HFF-Myc (cell line): ENCODE data around the gene CDK11B.

Experiments
- DNase-seq: peaks from one replicate; pipeline ENCODE4 v3.0.0-alpha.2; 2011; ENCODE audit warnings: low read depth; ENCODE audit errors: extremely low read depth
- H3K4me3 ChIP-seq: replicated peaks from 2 replicates; pipeline ENCODE4 v1.5.1; 2011; ENCODE audit warnings: low read depth, mild to moderate bottlenecking, control low read depth, low read length
- CTCF ChIP-seq: IDR thresholded peaks from 2 replicates; pipeline ENCODE4 v1.5.1; 2012; ENCODE audit warnings: mild to moderate bottlenecking, low read depth, low read length, control low read depth; ENCODE audit errors: missing control alignments

CDK11B gene

GRCh38 chr1:1617925-1618324, 40.9 kb downstream of the CDK11B start:
- no peak for DNase-seq
- no peak for TF ChIP-seq CTCF
- H3K4me3 ChIP-seq: no peak overlapping the region

GRCh38 chr1:1617516-1617915, 41.3 kb downstream of the CDK11B start:
- no peak overlapping the region for H3K4me3 ChIP-seq
- no peak for DNase-seq
- TF ChIP-seq CTCF: no peak

DNA sequence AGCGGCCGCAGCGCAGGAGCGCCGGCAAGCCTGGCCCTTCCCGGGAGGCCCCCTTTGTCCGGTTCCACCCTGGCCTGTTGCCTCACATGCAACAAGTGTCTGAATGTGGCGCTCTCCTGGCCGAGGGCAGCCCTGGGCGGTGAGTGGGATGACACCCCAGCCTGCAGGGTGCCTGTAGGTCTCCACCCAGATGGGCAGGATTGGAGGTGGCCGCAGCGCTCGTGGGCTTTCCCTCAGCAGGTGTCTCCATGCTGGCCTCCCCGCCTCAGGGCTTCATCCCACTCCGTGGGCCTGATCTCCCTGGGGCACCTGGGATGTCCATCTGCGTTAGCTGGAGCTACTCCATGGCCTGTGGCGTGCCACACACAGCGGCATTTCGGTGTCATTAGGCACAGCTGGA, 42.0 kb downstream of the CDK11B start:
- no peak for DNase-seq
- TF ChIP-seq CTCF: no peak
- peak overlapping the region; percentile 77 for H3K4me3 ChIP-seq

DNA sequence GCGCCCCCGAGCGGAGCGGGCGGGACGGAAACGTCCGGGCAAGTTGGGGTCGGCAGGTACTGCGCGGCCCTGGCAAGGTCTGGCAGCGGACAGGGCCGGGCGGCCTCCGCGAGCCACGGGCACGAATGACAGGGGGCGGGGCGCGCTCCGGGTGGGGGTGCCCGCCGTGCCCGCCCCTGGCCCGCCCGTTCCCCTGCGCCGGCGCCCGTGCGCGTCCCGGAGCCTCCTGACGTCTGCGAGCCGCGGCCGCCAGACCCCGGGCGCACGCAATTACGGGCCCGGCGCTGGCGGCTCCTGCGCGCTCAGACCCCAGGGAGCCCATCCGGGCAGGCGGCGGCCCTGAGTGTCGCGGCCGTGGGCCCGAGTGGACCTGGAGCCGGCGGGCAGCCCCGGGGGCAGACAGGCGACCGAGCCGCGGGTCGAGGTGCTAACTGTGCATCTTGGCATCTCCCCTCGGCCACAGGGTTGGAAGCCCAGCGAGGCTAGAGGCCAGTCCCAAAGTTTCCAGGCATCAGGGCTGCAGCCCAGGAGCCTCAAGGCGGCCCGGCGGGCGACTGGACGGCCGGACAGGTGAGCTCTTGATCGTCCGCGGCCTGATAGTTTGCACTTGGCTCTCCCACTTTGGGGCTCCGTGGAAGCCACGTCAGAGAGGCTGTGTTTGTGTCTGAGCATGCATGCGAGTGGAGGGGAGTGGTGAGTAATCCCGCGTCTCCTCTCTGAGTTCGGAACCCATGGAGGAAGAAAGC, 42.6 kb downstream of the CDK11B start:
- no peak for TF ChIP-seq CTCF

DNA sequence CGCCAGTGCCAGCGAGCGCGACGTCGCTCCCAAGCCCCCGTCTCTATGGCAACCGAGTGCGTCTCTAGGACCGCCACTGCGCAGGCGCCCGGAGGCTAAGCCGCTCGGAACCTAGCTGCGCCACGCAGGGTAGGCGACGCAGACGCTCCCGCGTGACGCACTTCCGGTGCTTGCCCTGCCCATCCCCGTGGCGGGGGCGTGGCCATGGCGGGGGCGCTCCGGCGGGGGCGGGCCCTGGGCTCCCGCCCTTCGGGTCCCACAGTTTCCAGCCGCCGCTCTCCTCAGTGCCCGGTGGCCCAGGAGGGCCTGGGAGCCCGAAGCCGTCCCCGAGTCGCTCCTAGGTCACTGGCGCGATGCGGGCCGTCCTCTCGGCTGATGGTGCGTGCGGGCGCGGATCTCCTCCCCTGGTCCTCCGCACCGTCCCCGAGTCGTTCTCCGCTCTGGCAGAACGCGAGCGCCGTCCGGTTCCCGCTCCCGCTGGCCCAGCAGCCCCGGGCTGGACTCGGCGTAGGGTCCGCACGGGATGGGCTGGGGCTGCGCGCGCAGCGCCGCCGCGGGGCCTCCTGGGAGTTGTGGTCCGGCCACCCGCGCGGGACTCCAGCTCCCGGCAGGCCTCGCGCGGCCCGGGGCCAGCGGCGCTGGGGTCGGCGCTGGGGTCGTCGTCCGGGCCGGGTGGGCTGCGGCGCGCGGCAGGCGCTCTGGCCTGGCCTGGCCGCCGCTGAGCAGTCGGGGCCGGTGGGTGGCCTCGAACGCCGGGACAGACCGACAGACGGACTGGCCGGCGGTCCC, 43.4 kb downstream of the CDK11B start, which contains the start of gene MIB2:
TSS of gene MIB2 (plus strand) at position 245 of the 789 bp plus-strand sequence. CDS start 7,953 bp downstream, outside the sequence.
- peak; percentile 83 for DNase-seq
- peak within 1 kb of the TSS; percentile 77 for H3K4me3 ChIP-seq
- TF ChIP-seq CTCF: no peak

More for the DNA sequence above, 42.6 kb downstream of the CDK11B start:
- H3K4me3 ChIP-seq: peak overlapping the region; percentile 77
- DNase-seq: no peak

DNA sequence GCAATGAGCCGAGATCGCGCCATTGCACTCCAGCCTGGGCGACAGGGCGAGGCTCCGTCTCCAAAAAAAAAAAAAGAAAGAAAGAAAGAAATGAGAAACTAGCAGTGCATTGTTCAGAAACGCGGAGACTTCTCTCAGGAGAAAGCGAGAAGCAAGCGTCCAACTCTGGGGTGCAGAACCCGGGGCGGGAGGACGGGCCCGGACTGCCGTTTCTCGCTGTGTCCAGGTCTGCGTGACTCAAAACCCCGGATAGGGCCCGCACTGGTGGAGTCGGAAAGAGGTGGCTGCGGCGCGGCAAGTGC, 43.9 kb downstream of the CDK11B start:
- no peak for TF ChIP-seq CTCF
- H3K4me3 ChIP-seq: peak overlapping the region; percentile 77
- DNase-seq: no peak
